HG03060 (cell line): ENCODE data around the gene TIGD4.
"Not testable (repeated sequence)": the region's sequence is repeated elsewhere in the genome, so short reads cannot be mapped to it uniquely, and the experiment has no call there.

Experiments
- ATAC-seq: cut with Tn5 transposase; IDR thresholded peaks from one replicate; pipeline ENCODE4 v1.9.1; 2021; ENCODE audit warnings: low read depth, moderate number of reproducible peaks; ENCODE audit not compliant: unreplicated experiment

The TIGD4 gene

GRCh38 chr4:152784490-152785350 lies 5.2 kb upstream of the TIGD4 start:
- no peak for ATAC-seq

- peak; percentile 1 for ATAC-seq
These were observed 793 bp upstream of the TIGD4 start for GRCh38 chr4:152780267-152780778.

- no peak for ATAC-seq
These were observed 646 bp downstream of the TIGD4 start for GRCh38 chr4:152778656-152779512.

- no peak for ATAC-seq
These were observed 2.0 kb downstream of the TIGD4 start for GRCh38 chr4:152777488-152777887.

- ATAC-seq = no peak
These were observed 3.2 kb downstream of the TIGD4 start for GRCh38 chr4:152776352-152776751.

GRCh38 chr4:152773953-152774352 lies 5.6 kb downstream of the TIGD4 start:
- ATAC-seq = no peak

- ATAC-seq = no peak
These were observed 6.2 kb downstream of the TIGD4 start for GRCh38 chr4:152773339-152773738.

- peak; percentile 68 for ATAC-seq
These were observed 7.6 kb downstream of the TIGD4 start for GRCh38 chr4:152771741-152772533.

GRCh38 chr4:152765069-152765737 lies 14.3 kb downstream of the TIGD4 start:
- not testable (repeated sequence) for ATAC-seq

- no peak for ATAC-seq
These were observed 15.7 kb downstream of the TIGD4 start for GRCh38 chr4:152763796-152764195.

GRCh38 chr4:152748619-152749018 lies 30.9 kb downstream of the TIGD4 start:
- ATAC-seq = no peak

- ATAC-seq = no peak
These were observed 32.1 kb downstream of the TIGD4 start for GRCh38 chr4:152747444-152747843.

GRCh38 chr4:152738827-152739226 lies 40.7 kb downstream of the TIGD4 start:
- no peak for ATAC-seq

GRCh38 chr4:152735906-152736305 lies 43.6 kb downstream of the TIGD4 start:
- ATAC-seq = no peak

- no peak for ATAC-seq
These were observed 44.1 kb downstream of the TIGD4 start for GRCh38 chr4:152735396-152735859.

- no peak for ATAC-seq
These were observed 44.9 kb downstream of the TIGD4 start for GRCh38 chr4:152734699-152735050.

- ATAC-seq = no peak
These were observed 45.4 kb downstream of the TIGD4 start for GRCh38 chr4:152734015-152734698.

GRCh38 chr4:152731997-152732396 lies 47.5 kb downstream of the TIGD4 start:
- no peak for ATAC-seq

GRCh38 chr4:152729466-152729865 lies 50.1 kb downstream of the TIGD4 start:
- ATAC-seq = no peak
